ENCODE data around the gene PRICKLE2. TPM values are rescaled to one million over a fixed set of nuclear protein-coding genes. Genes with fewer than 3 reads are reported as not detected.

Gene PRICKLE2
- polyA plus RNA-seq, 2 of the 4 experiments (the other 2 are of a cell fraction) = 5.3 to 6.3 TPM

DNA sequence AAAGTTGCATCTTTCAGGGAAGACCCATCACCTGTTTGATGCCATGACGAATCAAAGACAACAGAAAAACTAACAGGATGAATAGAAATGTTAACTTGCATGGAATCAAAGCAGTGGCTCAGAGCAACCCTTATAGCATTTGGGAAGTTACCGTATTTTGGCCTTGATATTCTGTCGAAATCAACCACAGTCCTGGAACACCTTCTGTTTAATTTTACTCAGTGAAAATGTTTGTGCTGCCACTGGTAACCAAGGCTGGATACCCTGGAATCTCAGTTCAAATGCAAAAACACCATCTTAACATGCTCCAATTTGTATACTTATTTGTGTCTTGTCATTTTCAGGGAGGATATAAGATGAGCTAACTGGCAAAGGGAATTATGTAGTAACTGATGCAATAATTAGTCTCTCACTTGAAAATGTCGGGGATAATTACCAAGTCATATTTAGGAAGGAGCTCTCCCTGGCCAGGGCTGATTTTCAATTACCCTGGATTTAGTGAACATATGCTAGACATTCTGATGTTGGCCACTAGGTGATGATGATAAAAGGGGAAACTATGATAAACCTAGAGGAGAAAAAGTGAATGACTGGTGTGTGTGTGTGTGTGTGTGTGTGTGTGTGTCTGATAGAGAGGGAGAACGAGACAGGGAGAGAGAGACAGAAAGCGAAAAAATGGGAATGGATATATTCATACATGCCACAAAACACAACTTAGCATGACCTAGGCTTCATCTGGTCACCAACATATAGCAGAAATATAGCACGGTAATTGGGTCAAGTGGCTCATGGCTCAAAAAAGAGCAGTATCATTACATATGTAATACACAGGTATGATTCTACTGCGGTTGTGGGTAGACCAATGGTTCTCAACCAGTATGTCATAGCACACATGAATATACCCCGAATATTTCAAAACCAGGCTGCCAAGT, 19.0 kb upstream of the PRICKLE2 start:
- DNase-seq (ENCODE audit: low read depth in 1 of 2, low spot score in 1 of 2) = peak; percentile 38 to 71
- CTCF ChIA-PET = interaction anchor here (0.6 to 2.1 kb wide), 6 partner anchors 12 to 156 kb away, joined by 3 to 5 read pairs (median 4); partner anchors contain the start of gene PRICKLE2
- POLR2A ChIA-PET = no interaction called here
- H3K4me2 ChIP-seq = no peak overlapping the region
- H3K4me3 ChIP-seq = no peak overlapping the region
- no peaks in the 10 kb centered on the region for H3K9me3 ChIP-seq
- peak; percentile 78 to 89; a peak in 4 of 6 replicates for ATAC-seq
- WGBS (ENCODE audit: missing lambda C conversion rate) = 45% methylated on average over 9 of the region's 9 CpGs
- no peak for FAIRE-seq
- H3K4me1 ChIP-seq = peaks cover 27% of the 10 kb centered on the region
- H3K27ac ChIP-seq = peak overlapping the region; percentile 37 to 61; a peak in 4 of 6 replicates
- TF ChIP-seq SMC3 (IDR thresholded peaks at IDR 0.05) (peak; percentile 36; the same call in 2 of the 3 replicates), POLR2AphosphoS2 (conservative IDR thresholded peaks at IDR 0.05; ENCODE audit: low read length) (no peak), FOSL2 (IDR thresholded peaks at IDR 0.05) (no peak), FOSL2 (CRISPR knock-in tag; IDR thresholded peaks at IDR 0.05) (no peak), HEYL (CRISPR knock-in tag; IDR thresholded peaks at IDR 0.05) (no peak), FOXS1 (CRISPR knock-in tag; IDR thresholded peaks at IDR 0.05) (no peak), HDAC2 (IDR thresholded peaks at IDR 0.05) (no peak), RAD21 (conservative IDR thresholded peaks at IDR 0.05 in 1 of 2, IDR thresholded peaks at IDR 0.05 in 1 of 2) (peak; percentile 34 to 50; a peak in 4 of 5 replicates)
- TF ChIP-seq, protein P1, sequence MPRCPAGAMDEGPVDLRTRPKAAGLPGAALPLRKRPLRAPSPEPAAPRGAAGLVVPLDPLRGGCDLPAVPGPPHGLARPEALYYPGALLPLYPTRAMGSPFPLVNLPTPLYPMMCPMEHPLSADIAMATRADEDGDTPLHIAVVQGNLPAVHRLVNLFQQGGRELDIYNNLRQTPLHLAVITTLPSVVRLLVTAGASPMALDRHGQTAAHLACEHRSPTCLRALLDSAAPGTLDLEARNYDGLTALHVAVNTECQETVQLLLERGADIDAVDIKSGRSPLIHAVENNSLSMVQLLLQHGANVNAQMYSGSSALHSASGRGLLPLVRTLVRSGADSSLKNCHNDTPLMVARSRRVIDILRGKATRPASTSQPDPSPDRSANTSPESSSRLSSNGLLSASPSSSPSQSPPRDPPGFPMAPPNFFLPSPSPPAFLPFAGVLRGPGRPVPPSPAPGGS (IDR thresholded peaks at IDR 0.05) = no peak
- TF ChIP-seq, protein P2, sequence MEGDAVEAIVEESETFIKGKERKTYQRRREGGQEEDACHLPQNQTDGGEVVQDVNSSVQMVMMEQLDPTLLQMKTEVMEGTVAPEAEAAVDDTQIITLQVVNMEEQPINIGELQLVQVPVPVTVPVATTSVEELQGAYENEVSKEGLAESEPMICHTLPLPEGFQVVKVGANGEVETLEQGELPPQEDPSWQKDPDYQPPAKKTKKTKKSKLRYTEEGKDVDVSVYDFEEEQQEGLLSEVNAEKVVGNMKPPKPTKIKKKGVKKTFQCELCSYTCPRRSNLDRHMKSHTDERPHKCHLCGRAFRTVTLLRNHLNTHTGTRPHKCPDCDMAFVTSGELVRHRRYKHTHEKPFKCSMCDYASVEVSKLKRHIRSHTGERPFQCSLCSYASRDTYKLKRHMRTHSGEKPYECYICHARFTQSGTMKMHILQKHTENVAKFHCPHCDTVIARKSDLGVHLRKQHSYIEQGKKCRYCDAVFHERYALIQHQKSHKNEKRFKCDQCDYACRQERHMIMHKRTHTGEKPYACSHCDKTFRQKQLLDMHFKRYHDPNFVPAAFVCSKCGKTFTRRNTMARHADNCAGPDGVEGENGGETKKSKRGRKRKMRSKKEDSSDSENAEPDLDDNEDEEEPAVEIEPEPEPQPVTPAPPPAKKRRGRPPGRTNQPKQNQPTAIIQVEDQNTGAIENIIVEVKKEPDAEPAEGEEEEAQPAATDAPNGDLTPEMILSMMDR (IDR thresholded peaks at IDR 0.05) = peak; percentile 23; the same call in 2 of the 3 replicates

DNA sequence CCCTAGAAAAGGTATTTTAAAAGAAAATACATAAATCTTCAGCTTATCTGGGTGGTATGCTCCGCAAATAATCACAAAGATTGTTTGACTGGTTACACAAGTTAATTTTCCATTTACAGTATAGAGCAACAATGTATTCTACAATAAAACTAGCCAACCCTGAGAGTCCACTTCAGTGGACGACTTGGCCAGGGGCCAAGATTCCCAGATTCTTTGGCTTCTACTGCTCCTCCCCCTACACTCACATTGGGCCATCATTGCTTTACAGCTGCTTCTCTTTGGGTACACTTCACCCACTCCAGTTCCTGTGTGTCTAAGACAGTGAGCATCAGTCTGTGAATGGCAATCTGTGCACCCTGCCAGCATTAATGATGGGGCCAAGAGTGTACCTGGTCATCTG, 17.2 kb upstream of the PRICKLE2 start:
- ATAC-seq (no peak), DNase-seq (ENCODE audit: low read depth in 1 of 2, low spot score in 1 of 2) (no peak), FAIRE-seq (no peak)
- H3K9me3 ChIP-seq = no peaks in the 10 kb centered on the region
- POLR2A ChIA-PET = no interaction called here
- TF ChIP-seq NFE2L2 (conservative IDR thresholded peaks at IDR 0.05; ENCODE audit: low read length) = no peak
- no peak for TF ChIP-seq ZFP36 (IDR thresholded peaks at IDR 0.05; ENCODE audit: borderline replicate concordance, partially characterized antibody)
- no peak for TF ChIP-seq RCOR1 (IDR thresholded peaks at IDR 0.05; ENCODE audit: low read depth, low read length)
- no peak for TF ChIP-seq TP53 (CRISPR knock-in tag; IDR thresholded peaks at IDR 0.05)
- H3K27ac ChIP-seq = peak overlapping the region in 1 of 2 experiments; percentile 93; a peak in 3 of 6 replicates
- no peak overlapping the region for H3K4me3 ChIP-seq
- CTCF ChIA-PET = interaction anchor here (1.3 kb wide), 1 partner anchor 213 kb away, joined by 3 read pairs; no protein-coding TSS in a partner anchor
- no peak overlapping the region for H3K4me2 ChIP-seq
- H3K4me1 ChIP-seq = peaks cover 33% of the 10 kb centered on the region
- WGBS (ENCODE audit: missing lambda C conversion rate) = 54% methylated on average over 2 of the region's 2 CpGs

DNA sequence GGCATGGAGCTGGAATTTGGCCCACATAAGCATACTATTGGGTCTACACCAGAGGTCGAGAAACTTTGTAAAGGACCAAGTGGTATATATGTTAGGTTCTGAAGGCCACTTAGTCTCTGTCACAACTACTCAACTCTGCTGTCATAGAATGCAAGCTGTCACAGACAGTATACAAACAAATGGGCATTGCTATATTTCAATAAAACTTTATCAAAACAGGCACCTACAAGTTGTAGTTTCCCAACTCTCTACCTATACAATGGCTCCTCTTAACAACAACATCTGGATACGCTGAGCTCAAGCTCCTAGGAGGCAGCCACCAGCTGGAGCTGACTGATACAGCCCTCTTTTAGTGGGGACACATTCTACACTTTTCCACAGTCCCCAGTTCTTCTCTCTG, 15.7 kb upstream of the PRICKLE2 start:
- Histone ChIP-seq H3K9me3 (no peaks in the 10 kb centered on the region), H3K4me1 (peaks cover 34% of the 10 kb centered on the region), H3K4me3 (no peak overlapping the region), H3K4me2 (no peak overlapping the region), H3K27ac (peak overlapping the region; percentile 93 to 95; a peak in 4 of 6 replicates)
- no peak for TF ChIP-seq PHF8 (IDR thresholded peaks at IDR 0.05; ENCODE audit: borderline replicate concordance, low read depth)
- TF ChIP-seq, protein P3, sequence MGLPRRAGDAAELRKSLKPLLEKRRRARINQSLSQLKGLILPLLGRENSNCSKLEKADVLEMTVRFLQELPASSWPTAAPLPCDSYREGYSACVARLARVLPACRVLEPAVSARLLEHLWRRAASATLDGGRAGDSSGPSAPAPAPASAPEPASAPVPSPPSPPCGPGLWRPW (IDR thresholded peaks at IDR 0.05) = no peak
- TF ChIP-seq ZFP36 (IDR thresholded peaks at IDR 0.05; ENCODE audit: borderline replicate concordance, partially characterized antibody) = no peak
- no peak for TF ChIP-seq KDM5A (IDR thresholded peaks at IDR 0.05)
- TF ChIP-seq MAFK (IDR thresholded peaks at IDR 0.05; ENCODE audit: partially characterized antibody) = no peak
- TF ChIP-seq JUN (IDR thresholded peaks at IDR 0.05) = no peak
- TF ChIP-seq RFX5 (IDR thresholded peaks at IDR 0.05) = no peak
- no peak for TF ChIP-seq CHD4 (IDR thresholded peaks at IDR 0.05; ENCODE audit: borderline replicate concordance)
- TF ChIP-seq, protein P4, sequence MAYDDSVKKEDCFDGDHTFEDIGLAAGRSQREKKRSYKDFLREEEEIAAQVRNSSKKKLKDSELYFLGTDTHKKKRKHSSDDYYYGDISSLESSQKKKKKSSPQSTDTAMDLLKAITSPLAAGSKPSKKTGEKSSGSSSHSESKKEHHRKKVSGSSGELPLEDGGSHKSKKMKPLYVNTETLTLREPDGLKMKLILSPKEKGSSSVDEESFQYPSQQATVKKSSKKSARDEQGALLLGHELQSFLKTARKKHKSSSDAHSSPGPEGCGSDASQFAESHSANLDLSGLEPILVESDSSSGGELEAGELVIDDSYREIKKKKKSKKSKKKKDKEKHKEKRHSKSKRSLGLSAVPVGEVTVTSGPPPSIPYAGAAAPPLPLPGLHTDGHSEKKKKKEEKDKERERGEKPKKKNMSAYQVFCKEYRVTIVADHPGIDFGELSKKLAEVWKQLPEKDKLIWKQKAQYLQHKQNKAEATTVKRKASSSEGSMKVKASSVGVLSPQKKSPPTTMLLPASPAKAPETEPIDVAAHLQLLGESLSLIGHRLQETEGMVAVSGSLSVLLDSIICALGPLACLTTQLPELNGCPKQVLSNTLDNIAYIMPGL (CRISPR knock-in tag; IDR thresholded peaks at IDR 0.05; ENCODE audit: borderline replicate concordance) = no peak
- TF ChIP-seq ZC3H11A (IDR thresholded peaks at IDR 0.05) = no peak
- TF ChIP-seq HOXA7 (CRISPR knock-in tag; IDR thresholded peaks at IDR 0.05) = no peak
- TF ChIP-seq RAD21 (conservative IDR thresholded peaks at IDR 0.05 in 1 of 2, IDR thresholded peaks at IDR 0.05 in 1 of 2) = no peak
- TF ChIP-seq POLR2AphosphoS2 (conservative IDR thresholded peaks at IDR 0.05; ENCODE audit: low read length) = no peak
- no peak for TF ChIP-seq HOXB5 (CRISPR knock-in tag; IDR thresholded peaks at IDR 0.05)
- no peak for TF ChIP-seq FOSB (CRISPR knock-in tag; IDR thresholded peaks at IDR 0.05)
- TF ChIP-seq BHLHE40 (IDR thresholded peaks at IDR 0.05; ENCODE audit: low read depth, low read length) = no peak
- ChIA-PET CTCF (interaction anchor here (1.2 to 2.0 kb wide), 3 partner anchors 15 to 25 kb away, joined by 4 to 8 read pairs (median 5); partner anchors contain the start of gene PRICKLE2), POLR2A (no interaction called here)
- 93% methylated on average over 2 of the region's 2 CpGs for WGBS (ENCODE audit: missing lambda C conversion rate)
- DNase-seq (ENCODE audit: low read depth in 1 of 2, low spot score in 1 of 2) (no peak), ATAC-seq (no peak), FAIRE-seq (no peak)
